Dendritic cell treated with granulocyte-macrophage colony-stimulating factor and Interleukin-4, amounts not matched to agents 40 ng/mL and 50 ng/mL, for 4 days (primary cell): ENCODE measurements around the gene ZNF148.
"Not testable (repeated sequence)": the region's sequence is repeated elsewhere in the genome, so short reads cannot be mapped to it uniquely, and the experiment has no call there.

Experiments used
- H3K27ac Mint-ChIP-seq: one replicate; pipeline ENCODE4 v1.8.0; 2022; ENCODE audit warnings: mild to moderate bottlenecking, mixed read lengths
- H3K27me3 Mint-ChIP-seq: one replicate; pipeline ENCODE4 v1.8.0; 2022; ENCODE audit warnings: mild to moderate bottlenecking, mixed read lengths
- H3K36me3 Mint-ChIP-seq: one replicate; pipeline ENCODE4 v1.8.0; 2022; ENCODE audit warnings: low read depth, mixed read lengths
- H3K4me1 Mint-ChIP-seq: one replicate; pipeline ENCODE4 v1.8.0; 2022; ENCODE audit warnings: low read depth, mixed read lengths
- H3K4me3 Mint-ChIP-seq: one replicate; pipeline ENCODE4 v1.8.0; 2022; ENCODE audit warnings: mild to moderate bottlenecking, moderate library complexity, mixed read lengths
- H3K9me3 Mint-ChIP-seq: one replicate; pipeline ENCODE4 v1.8.0; 2022; ENCODE audit warnings: mixed read lengths
- intact Hi-C: fragments of 100-400 bp; cut with micrococcal nuclease; formaldehyde crosslinking; loops from one replicate; pipeline ENCODE4 v1.15.0; 2022

The ZNF148 gene

DNA sequence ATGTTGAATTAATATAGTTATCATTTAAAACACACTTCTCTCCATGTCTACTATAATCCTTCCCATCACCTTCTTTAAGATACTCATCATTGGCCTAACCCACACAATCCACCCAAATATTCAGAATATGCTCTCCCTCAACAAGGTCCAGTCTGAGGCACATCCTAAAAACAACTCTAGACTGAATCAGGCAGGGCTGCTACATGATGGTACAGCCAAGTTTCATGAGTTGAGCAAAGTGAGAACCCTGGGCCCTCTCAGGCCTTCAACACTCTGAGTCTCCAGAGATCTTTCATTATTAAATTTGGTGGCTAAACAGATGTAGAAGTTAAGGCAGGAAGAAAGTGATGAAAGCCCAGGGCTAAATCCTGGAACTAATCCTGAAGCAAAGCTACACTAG, 16.2 kb downstream of the ZNF148 start:
- intact Hi-C loops = no loop called here

DNA sequence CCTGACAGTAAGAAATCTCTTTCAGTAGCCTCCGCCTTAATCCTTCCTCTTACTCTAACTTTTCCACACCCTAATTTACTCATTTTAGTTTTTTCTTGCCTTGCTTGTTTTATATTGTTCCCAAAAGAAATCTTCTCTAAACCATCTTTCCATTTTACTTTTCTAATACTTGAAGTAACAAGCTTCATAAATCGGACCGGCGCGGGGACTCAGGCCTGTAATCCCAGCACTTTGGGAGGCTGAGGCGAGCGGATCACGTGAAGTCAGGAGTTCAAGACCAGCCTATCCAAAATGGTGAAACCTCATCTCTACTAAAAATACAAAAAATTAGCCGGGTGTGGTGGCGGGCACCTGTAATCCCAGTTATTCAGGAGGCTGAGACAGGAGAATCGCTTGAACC, 17.3 kb downstream of the ZNF148 start:
- intact Hi-C loops = no loop called here
- peaks cover 6% of the 10 kb centered on the region for H3K36me3 Mint-ChIP-seq
- H3K9me3 Mint-ChIP-seq = no peaks in the 10 kb centered on the region
- H3K4me1 Mint-ChIP-seq = peaks cover 60% of the 10 kb centered on the region
- H3K27ac Mint-ChIP-seq = peak overlapping the region; percentile 62
- H3K4me3 Mint-ChIP-seq = peak overlapping the region; percentile 83
- H3K27me3 Mint-ChIP-seq = no peaks in the 10 kb centered on the region

More for the DNA sequence above, 16.2 kb downstream of the ZNF148 start:
- no peaks in the 10 kb centered on the region for H3K9me3 Mint-ChIP-seq
- H3K27me3 Mint-ChIP-seq = no peaks in the 10 kb centered on the region
- peaks cover 62% of the 10 kb centered on the region for H3K4me1 Mint-ChIP-seq
- H3K36me3 Mint-ChIP-seq = peaks cover 13% of the 10 kb centered on the region
- H3K27ac Mint-ChIP-seq = no peak overlapping the region
- no peak overlapping the region for H3K4me3 Mint-ChIP-seq

DNA sequence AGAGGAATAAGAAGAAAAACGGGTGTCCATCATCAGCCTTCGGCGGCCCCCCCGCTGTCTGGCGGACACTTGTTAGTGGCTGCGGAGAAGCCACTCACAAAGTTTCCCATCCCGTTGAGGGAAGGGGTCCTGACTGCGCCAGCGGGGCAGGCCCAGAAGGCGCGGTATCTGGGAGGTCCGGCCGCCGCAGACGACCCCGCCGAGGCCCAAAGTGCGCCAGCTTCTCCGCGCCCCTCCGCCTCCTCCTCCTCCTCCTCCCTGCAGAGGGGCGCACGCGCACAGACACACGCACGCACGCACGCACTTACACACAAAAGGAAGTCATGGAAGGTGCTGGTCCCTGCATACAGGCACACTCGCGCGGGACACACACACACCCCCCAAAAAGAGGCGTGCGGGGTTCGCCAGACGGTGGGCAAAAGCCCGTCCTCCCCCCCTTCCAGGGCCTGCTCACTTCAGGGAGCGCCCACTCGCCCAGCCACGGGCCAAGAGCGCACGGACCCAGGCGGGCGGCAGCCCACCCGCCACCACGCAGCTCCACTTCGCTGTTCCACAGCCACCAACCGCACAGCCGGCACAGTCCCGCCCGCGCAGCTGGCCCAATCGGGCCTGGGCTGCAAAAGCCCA, 18.0 kb downstream of the ZNF148 start:
- no peaks in the 10 kb centered on the region for H3K27me3 Mint-ChIP-seq
- H3K36me3 Mint-ChIP-seq = peaks cover 4% of the 10 kb centered on the region
- H3K9me3 Mint-ChIP-seq = no peaks in the 10 kb centered on the region
- peak overlapping the region; percentile 62 for H3K27ac Mint-ChIP-seq
- H3K4me1 Mint-ChIP-seq = peaks cover 62% of the 10 kb centered on the region
- intact Hi-C loops = no loop called here
- peak overlapping the region; percentile 83 for H3K4me3 Mint-ChIP-seq

DNA sequence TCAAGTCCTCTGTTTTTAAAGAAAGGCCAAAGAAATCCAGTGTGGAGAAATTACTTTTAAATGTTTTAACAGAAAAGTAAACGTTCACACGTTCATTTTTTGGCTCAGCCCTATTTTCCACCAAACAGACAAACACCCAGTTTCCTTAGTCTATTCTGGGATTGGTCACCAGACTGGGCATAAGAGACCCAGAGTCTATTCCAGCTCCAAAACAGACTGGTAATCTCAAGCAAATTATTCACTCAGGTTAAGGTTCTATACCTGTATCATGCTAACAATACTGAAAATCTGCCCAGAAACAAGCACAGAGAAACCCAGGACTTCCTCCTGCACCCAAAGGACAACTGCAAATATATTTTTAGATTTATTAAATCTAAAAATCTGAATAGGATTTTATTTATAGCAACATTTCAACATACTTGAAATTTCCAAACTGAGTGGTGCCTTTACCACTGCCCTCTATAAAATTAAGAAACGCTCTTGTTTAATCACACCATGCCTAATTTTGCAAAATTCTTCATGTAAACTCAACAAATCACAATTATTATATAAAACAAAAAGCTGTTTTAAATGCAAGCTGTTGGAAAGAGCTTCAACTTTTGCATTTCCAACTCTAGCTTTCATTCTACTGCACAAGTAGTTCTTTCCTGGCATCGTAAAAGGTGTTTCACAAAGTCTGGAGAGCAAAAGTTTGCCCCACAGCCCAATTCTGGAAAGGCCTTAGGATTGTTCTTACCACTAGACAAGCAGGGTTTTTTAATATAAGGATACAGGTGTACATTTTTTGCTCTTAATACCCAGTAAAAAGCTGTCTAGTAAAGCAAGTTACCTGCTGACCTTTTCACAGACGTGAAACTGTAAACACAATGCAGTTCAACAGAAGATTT, 18.7 kb downstream of the ZNF148 start:
- Mint-ChIP-seq H3K4me1 (peaks cover 65% of the 10 kb centered on the region), H3K4me3 (peak overlapping the region; percentile 83), H3K27me3 (no peaks in the 10 kb centered on the region), H3K27ac (peak overlapping the region; percentile 62), H3K36me3 (no peaks in the 10 kb centered on the region), H3K9me3 (no peaks in the 10 kb centered on the region)
- intact Hi-C loops = no loop called here

DNA sequence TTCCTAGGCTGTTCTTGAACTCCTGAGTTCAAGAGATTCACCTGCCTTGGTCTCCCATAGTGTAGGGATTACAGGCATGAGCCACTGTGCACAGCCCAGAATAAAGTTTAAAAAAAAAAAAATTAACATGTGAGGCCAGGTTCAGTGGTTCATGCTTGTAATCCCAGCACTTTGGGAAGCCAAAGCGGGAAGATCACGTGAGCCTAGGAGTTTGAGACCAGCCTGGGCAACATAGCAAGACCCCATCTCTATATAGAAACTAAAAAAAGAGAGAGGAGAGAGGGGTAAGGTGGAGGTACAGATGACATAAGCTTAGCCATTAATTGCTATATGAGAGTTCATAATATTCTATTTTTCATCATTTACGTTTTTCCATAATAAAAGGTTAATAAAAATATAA, 21.5 kb downstream of the ZNF148 start:
- Mint-ChIP-seq H3K36me3 (peaks cover 13% of the 10 kb centered on the region), H3K27me3 (no peaks in the 10 kb centered on the region), H3K4me1 (peaks cover 64% of the 10 kb centered on the region), H3K27ac (no peak overlapping the region), H3K4me3 (no peak overlapping the region), H3K9me3 (no peaks in the 10 kb centered on the region)
- intact Hi-C loops = no loop called here

DNA sequence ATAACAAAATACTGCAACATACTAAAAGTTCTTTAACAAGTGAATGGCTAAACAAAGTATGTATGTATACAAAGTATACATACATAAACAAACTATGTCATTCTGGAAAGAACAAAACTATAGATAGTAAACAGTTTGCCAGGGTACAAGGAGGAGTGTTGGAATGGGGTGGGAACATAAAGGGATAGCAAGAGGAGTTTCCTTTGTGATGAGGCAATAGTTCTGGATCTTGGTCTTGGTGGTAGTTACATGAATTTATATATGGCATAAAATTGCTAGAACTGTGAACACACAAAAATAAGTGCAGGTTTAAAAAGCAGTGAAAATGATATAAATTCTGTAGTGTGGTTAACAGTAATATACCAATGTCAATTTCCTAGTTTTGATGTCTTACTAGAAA, 22.0 kb downstream of the ZNF148 start:
- Mint-ChIP-seq H3K9me3 (no peaks in the 10 kb centered on the region), H3K4me1 (peaks cover 64% of the 10 kb centered on the region), H3K27ac (no peak overlapping the region), H3K4me3 (no peak overlapping the region), H3K36me3 (peaks cover 19% of the 10 kb centered on the region), H3K27me3 (no peaks in the 10 kb centered on the region)
- intact Hi-C loops = no loop called here

DNA sequence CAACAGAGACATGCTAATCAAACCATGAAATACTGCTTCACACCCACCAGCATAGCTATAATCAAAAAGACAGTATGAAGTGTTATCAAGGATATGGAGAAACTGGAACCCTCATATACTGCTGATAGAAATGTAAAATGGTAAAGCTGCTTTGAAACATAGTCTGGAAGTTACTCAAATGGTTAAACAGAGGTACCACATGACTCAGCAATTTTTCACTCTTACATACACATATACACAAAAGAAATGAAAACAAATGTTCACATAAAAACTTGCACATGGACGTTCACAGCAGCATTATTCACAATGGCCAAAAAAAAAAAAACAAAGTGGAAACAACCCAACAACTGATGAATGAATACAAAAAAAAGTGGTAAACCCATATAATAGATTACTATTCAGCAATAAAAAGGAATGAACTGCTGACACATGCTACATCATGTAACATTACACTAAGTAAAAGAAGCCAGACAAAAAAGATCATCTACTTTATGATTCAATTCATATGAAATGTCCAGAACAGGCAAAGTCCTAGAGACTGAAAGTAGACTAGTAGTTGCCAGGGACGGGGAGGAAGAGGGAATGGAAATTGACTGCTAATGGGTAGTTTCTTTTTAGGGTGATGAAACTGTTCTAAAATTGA, 23.2 kb downstream of the ZNF148 start:
- Mint-ChIP-seq H3K4me3 (no peak overlapping the region), H3K9me3 (no peaks in the 10 kb centered on the region), H3K4me1 (peaks cover 56% of the 10 kb centered on the region), H3K27me3 (no peaks in the 10 kb centered on the region), H3K27ac (no peak overlapping the region), H3K36me3 (peaks cover 20% of the 10 kb centered on the region)
- intact Hi-C loops = no loop called here

DNA sequence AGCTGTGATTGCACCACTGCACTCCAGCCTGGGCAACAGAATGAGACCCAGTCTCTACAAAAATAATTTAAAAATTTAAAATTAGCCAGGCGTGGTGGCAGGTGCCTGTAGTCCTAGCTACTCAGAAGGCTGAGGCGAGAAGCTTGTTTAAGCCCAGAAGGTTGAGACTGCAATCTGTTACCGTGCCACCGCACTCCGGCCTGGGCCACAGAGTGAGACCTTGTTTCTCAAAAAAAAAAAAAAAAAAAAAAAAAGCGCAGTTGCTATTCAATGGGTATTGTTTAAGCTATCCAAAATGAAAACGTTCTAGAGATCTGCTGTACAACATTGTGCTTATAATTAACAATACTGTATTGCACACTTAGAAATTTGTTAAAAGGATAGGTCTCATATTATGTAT, 24.0 kb downstream of the ZNF148 start:
- H3K4me1 Mint-ChIP-seq = peaks cover 52% of the 10 kb centered on the region

DNA sequence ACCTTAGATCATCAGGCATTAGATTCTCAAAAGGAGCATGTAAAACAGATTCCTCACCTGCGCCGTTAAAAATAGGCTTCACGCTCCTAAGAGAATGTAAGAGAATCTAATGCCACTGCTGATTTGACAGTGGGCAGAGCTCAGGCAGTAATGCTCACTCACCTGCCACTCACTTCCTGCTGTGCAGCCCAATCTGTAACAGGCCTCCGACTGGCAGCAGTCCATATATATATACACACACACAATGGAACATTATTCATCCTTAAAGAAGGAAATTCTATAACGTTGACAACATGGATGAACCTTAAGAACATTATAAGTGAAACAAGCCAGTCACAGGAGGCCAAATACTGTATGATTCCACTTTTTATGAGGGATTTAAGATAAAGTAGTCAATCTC, 24.5 kb downstream of the ZNF148 start:
- Mint-ChIP-seq H3K4me1 (peaks cover 51% of the 10 kb centered on the region), H3K27ac (no peak overlapping the region), H3K4me3 (no peak overlapping the region), H3K9me3 (peaks cover 7% of the 10 kb centered on the region), H3K27me3 (no peaks in the 10 kb centered on the region), H3K36me3 (peaks cover 20% of the 10 kb centered on the region)
- intact Hi-C loops = no loop called here

More for the DNA sequence above, 24.0 kb downstream of the ZNF148 start:
- Mint-ChIP-seq H3K36me3 (peaks cover 20% of the 10 kb centered on the region), H3K27me3 (no peaks in the 10 kb centered on the region), H3K9me3 (peaks cover 1% of the 10 kb centered on the region), H3K27ac (no peak overlapping the region), H3K4me3 (no peak overlapping the region)
- intact Hi-C loops = no loop called here

DNA sequence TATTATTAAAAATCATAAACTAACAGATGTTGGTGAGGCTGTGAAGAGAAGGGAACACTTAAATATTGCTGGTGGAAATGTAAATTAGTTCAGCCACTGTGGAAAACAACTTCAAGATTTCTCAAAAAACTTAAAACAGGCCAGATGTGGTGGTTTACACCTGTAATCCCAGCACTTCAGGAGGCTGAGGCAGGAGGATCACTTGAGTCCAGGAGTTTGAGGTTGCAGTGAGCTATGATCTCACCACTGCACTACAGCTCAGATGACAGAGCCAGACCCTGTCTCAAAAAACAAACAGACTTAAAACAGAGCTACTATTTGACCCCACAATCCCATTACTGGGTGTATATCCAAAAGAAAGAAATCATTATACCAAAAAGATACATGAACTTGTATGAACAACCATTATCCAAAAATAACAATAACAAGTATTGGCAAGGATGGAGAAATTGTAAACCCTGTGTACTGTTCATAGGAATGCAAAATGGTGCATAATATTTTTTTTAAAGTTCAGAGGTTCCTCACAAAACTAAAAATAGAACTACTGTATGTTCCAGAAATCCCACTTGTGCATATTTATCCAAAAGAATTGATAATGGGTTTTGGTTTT, 25.5 kb downstream of the ZNF148 start:
- Mint-ChIP-seq H3K36me3 (peaks cover 21% of the 10 kb centered on the region), H3K27me3 (no peaks in the 10 kb centered on the region), H3K4me1 (peaks cover 56% of the 10 kb centered on the region), H3K4me3 (no peak overlapping the region), H3K27ac (no peak overlapping the region), H3K9me3 (peaks cover 16% of the 10 kb centered on the region)
- intact Hi-C loops = no loop called here

DNA sequence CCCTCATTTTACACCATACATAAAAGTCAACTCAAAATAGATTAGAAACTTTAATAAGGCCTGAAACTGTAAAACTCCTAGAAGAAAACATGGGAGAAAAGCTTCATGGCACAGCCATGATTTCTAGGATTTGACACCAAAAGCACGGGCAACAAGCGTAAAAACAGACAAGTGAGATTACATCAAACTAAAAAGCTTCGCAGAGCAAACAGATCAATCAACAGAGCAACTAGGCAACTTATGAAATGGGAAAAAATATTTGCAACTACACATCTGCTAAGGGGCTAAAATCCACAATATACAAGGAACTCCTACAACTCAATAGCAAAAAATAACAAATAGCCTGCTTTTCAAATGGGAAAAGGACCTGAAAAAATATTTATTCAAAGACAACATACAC, 26.1 kb downstream of the ZNF148 start:
- intact Hi-C loops = no loop called here
- Mint-ChIP-seq H3K27ac (no peak overlapping the region), H3K36me3 (peaks cover 27% of the 10 kb centered on the region)

DNA sequence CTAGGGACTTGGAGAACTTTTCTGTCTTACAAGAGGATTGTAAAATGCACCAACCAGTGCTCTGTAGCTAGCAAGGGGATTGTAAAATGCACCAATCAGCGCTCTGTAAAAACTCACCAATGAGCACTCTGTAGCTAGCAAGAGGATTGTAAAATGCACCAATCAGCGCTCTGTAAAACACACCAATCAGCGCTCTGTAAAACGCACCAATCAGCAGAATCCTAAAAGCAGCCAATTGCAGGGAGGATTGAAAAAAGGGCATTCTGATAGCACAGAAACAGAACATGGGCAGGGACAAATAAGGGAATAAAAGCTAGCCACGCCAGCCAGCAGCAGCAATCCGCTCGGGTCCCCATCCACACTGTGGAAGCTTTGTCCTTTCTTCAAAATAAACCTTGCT, 31.8 kb downstream of the ZNF148 start:
- intact Hi-C loops, H3K27me3 Mint-ChIP-seq, H3K4me3 Mint-ChIP-seq, H3K27ac Mint-ChIP-seq: not testable (repeated sequence)
- peaks cover 21% of the 10 kb centered on the region for H3K36me3 Mint-ChIP-seq
- peaks cover 42% of the 10 kb centered on the region for H3K9me3 Mint-ChIP-seq
- peaks cover 28% of the 10 kb centered on the region for H3K4me1 Mint-ChIP-seq

More for the DNA sequence above, 26.1 kb downstream of the ZNF148 start:
- Mint-ChIP-seq H3K4me3 (no peak overlapping the region), H3K27me3 (no peaks in the 10 kb centered on the region), H3K4me1 (peaks cover 62% of the 10 kb centered on the region), H3K9me3 (peaks cover 22% of the 10 kb centered on the region)

DNA sequence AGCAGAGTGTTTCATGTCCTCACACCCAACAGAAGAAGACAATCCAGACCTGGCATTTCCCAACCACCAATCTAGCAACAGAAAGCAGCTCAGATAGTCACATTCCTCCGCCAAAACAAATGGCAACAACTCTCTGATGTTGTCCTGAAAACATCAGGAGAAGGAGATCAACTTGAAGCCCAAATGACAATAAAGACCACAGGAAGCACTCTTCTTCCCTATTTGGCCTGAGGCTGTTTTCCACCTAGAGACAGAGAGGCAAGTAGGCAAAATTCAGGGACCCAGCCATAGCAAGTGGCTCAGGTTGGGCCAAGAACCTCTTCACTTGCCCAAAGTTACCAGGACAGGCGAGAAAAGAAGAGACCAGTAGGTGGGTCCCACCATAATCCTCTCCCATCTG, 35.0 kb downstream of the ZNF148 start:
- Mint-ChIP-seq H3K9me3 (peaks cover 31% of the 10 kb centered on the region), H3K4me1 (peaks cover 23% of the 10 kb centered on the region), H3K27ac (no peak overlapping the region), H3K36me3 (peaks cover 18% of the 10 kb centered on the region), H3K4me3 (no peak overlapping the region), H3K27me3 (no peaks in the 10 kb centered on the region)
- intact Hi-C loops = no loop called here

DNA sequence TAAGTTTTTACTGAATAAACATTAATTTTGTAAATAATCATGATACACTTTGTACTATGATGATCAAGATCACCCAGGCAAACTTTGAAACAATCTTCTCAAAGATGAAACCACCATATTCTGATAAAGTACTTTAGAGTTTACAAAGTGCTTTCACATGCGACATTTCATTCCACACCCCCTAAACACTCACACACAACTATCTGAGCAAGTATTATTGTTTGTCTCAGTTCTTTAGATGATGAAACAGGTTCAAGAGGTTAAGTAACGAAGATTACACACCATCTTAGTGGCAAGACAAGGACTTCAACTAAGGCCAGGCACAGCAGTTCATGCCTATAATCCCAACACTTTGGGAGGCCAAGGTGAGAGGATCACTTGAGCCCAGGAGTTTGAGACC, 37.6 kb downstream of the ZNF148 start:
- Mint-ChIP-seq H3K9me3 (peaks cover 17% of the 10 kb centered on the region), H3K36me3 (peaks cover 6% of the 10 kb centered on the region), H3K27ac (no peak overlapping the region), H3K4me3 (no peak overlapping the region), H3K4me1 (peaks cover 21% of the 10 kb centered on the region), H3K27me3 (no peaks in the 10 kb centered on the region)
- intact Hi-C loops = no loop called here
